Activated T-cell treated with anti-CD3 and anti-CD28 coated beads for 24 hours (primary cell): ENCODE data around the gene SSTR5.

ENCODE experiments used
- DNase-seq: peaks from one replicate; pipeline ENCODE4 v3.0.0-alpha.2; 2020; ENCODE audit warnings: low read depth

Gene SSTR5

GRCh38 chr16:1123525-1124230, 51.1 kb downstream of the SSTR5 start:
- no peak for DNase-seq

GRCh38 chr16:1124291-1124690, 51.7 kb downstream of the SSTR5 start:
- DNase-seq: no peak

DNA sequence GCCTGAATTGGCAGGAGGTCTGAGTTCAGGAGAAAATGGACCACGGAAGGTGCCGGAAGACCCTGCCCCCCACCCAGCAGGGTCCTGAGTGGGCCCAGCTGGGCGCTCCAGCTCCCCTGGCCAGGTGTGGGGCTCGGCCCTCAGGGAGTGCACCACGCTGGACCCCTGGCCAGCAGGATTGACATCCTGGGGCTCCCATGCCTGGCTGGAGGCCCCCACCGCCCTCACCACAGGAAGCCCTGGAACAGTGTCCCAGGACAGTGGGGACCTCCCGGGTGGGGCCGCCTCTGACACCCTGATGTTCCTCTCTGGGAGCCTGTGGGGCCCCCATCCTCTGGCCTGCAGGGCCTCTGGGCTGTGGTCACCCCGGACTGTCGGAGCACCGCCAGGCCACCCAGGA, 52.2 kb downstream of the SSTR5 start:
- no peak for DNase-seq

DNA sequence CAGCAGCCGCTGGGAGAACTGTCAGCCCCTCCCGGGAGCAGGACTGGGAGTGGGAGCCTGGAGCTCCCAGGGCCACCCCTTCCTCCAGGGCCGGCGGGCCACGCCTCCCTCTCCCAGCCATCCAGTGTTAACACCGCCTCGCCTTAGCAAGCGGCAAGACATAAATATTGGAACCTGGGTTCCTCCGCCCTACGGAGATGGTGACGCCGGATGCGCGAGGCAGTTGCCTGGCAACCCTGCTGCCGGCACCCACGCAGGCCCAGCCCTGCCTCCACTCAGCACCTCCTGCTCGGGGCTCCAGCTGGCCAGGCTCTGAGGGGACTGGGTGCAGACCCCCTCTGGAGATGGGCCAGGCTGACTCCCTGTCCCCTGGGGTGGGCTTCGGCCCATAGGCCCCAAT, 52.9 kb downstream of the SSTR5 start:
- DNase-seq: no peak

DNA sequence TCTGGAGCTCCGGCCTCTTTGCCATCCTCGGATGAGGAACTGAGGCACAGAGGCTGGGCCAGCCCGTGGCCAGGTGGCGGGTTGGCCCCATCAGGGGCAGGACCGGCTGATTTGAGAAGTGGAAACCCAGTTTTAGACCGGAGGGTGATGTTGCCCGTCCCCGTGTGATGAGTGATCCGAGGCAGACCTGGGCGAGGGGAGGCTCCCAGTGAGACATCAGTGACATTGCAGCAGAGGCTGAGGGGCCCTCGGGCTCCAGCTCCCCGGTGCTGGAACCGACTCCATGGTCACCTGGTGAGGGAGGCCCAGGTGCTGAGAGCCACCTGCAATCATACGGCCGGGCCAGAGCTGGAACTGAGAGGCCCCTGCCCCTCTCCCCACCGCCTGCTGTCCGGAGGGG, 53.5 kb downstream of the SSTR5 start:
- DNase-seq: no peak

- DNase-seq: no peak
These were observed 54.0 kb downstream of the SSTR5 start for GRCh38 chr16:1126586-1126985.

GRCh38 chr16:1127101-1127500, 54.6 kb downstream of the SSTR5 start:
- no peak for DNase-seq

GRCh38 chr16:1127971-1128715, 55.6 kb downstream of the SSTR5 start:
- no peak for DNase-seq

GRCh38 chr16:1129106-1129960, 56.8 kb downstream of the SSTR5 start:
- no peak for DNase-seq

DNA sequence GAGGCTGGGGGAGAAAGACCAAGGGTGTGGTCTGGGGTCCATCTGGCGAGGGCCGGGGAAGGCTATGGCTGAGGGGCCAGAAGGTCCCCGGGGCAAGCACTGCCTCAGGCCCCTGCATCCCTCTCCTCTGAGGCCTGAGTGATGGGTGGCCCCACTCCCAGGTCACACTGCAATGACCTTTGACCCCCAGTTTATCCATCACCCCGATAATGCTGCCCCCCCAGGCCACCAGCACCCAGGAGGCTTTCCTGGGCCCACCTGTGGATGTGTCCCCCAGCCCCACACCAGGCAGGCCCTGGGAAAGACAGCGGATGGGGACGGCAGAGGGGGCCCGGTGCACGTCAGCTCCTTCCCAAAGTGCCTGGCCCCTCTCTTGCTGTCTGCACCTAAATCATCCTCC, 57.8 kb downstream of the SSTR5 start:
- no peak for DNase-seq
